ENCODE measurements around the gene DOP1A. TPM values are rescaled to one million over a fixed set of nuclear protein-coding genes. Genes with fewer than 3 reads are reported as not detected.

Gene DOP1A
- total RNA-seq, 2 experiments from 2014 or later, result 6.6 to 7.7 TPM

- H3K4me3 Mint-ChIP-seq, result no peak overlapping the region
- DNase-seq, result no peak
- TF ChIP-seq, protein P1, sequence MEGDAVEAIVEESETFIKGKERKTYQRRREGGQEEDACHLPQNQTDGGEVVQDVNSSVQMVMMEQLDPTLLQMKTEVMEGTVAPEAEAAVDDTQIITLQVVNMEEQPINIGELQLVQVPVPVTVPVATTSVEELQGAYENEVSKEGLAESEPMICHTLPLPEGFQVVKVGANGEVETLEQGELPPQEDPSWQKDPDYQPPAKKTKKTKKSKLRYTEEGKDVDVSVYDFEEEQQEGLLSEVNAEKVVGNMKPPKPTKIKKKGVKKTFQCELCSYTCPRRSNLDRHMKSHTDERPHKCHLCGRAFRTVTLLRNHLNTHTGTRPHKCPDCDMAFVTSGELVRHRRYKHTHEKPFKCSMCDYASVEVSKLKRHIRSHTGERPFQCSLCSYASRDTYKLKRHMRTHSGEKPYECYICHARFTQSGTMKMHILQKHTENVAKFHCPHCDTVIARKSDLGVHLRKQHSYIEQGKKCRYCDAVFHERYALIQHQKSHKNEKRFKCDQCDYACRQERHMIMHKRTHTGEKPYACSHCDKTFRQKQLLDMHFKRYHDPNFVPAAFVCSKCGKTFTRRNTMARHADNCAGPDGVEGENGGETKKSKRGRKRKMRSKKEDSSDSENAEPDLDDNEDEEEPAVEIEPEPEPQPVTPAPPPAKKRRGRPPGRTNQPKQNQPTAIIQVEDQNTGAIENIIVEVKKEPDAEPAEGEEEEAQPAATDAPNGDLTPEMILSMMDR (IDR thresholded peaks at IDR 0.05), result no peak
- H3K36me3 Mint-ChIP-seq (ENCODE audit: low read depth), result peaks cover 34% of the 10 kb centered on the region
- CTCF ChIA-PET, result interaction anchor here (1.1 to 8.4 kb wide), 4 partner anchors 13 to 802 kb away, joined by 3 to 86 read pairs (median 20); partner anchors contain the start of genes DOP1A and UBE3D
- H3K27ac Mint-ChIP-seq, result no peak overlapping the region
- H3K9me3 Mint-ChIP-seq, result no peaks in the 10 kb centered on the region
- peaks cover 3% of the 10 kb centered on the region for H3K4me1 Mint-ChIP-seq (ENCODE audit: low read depth)
- no peaks in the 10 kb centered on the region for H3K27me3 Mint-ChIP-seq
- no peak for ATAC-seq
- intact Hi-C loops (cut with micrococcal nuclease), result no loop called here
- POLR2A ChIA-PET, result no interaction called here
These were observed 13.8 kb upstream of the DOP1A start for GRCh38 chr6:83053678-83054077.

DNA sequence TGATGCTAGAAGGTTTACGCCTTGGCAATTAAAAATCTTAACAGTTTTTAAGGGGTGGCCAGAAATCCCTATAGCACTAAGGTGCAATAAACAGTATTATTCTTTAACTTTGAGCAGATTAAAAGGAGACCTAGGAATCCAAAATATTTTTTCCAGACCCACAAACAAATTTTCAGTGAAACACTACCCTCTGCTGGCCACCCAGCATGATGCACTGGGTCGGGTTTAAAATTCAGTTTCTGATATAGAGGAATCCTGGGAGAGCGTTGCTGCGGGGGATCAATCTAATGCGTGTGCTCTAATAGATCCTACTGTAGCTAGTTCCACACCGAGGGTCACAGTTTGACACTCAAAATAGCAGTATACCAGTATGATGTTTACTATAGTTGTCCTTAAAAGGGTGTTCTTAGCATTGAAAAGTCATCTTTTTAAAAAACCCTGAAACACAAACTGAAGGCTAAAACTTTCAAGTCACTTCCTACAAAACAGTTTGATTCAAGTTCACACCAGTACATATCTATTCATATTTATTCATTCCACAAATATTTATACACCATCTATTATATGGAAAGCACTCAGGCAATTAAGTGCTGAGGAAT lies 12.0 kb upstream of the DOP1A start:
- intact Hi-C loops (cut with micrococcal nuclease), result loop anchor here (5.0 kb wide), 1 partner anchor 803 kb away; no protein-coding TSS in a partner anchor
- DNase-seq (peak; percentile 46), ATAC-seq (peak; percentile 56)
- Mint-ChIP-seq H3K9me3 (no peaks in the 10 kb centered on the region), H3K27me3 (no peaks in the 10 kb centered on the region), H3K27ac (no peak overlapping the region), H3K4me3 (no peak overlapping the region), H3K4me1 (ENCODE audit: low read depth) (peaks cover 3% of the 10 kb centered on the region), H3K36me3 (ENCODE audit: low read depth) (peaks cover 35% of the 10 kb centered on the region)
- ChIA-PET POLR2A (no interaction called here), CTCF (interaction anchor here (1.0 to 8.4 kb wide), 3 partner anchors 11 to 784 kb away, joined by 3 to 86 read pairs (median 35); partner anchors contain the start of genes DOP1A and UBE3D)
- TF ChIP-seq, protein P1 (IDR thresholded peaks at IDR 0.05), result peak; percentile 84

DNA sequence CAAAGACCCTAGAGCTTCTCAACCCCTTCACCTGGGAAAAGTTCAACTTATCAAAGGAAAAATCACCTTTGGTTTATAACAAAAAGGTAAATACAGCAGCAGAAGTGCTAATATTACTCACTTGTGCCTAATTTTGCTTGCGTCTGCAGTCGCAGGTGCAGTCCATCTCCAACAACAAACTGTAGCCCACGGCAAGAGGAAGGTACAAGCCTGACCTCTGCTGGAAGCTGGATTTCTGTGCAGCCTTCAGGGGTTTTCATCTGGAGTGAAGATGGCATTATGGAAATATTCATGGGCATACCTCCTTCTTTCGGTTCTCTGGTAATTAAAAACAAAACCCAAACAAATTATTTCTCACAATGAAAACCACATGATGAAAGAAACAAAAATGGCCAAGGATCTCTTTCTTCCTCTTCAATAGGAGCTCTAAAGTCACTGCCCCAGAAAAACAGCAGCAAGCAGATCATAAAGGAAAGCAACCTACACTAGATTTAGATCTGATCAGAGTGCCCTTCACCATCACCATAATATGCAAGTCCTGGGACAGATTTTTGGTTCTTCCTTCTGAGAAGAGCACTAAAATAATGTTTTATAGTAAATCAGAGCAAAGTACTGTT lies 9.7 kb upstream of the DOP1A start:
- Mint-ChIP-seq H3K27ac (no peak overlapping the region), H3K9me3 (no peaks in the 10 kb centered on the region), H3K27me3 (no peaks in the 10 kb centered on the region), H3K4me1 (ENCODE audit: low read depth) (peaks cover 11% of the 10 kb centered on the region), H3K36me3 (ENCODE audit: low read depth) (peaks cover 33% of the 10 kb centered on the region), H3K4me3 (no peak overlapping the region)
- intact Hi-C loops (cut with micrococcal nuclease), result loop anchor here (2.0 to 5.0 kb wide), 2 partner anchors 787 to 806 kb away; no protein-coding TSS in a partner anchor
- ATAC-seq (peak; percentile 45), DNase-seq (peak; percentile 51)
- POLR2A ChIA-PET, result no interaction called here
- CTCF ChIA-PET, result interaction anchor here (0.7 to 8.4 kb wide), 8 partner anchors 9 to 817 kb away, joined by 3 to 86 read pairs (median 6); partner anchors contain the start of genes DOP1A and UBE3D
- TF ChIP-seq, protein P1 (IDR thresholded peaks at IDR 0.05), result peak; percentile 56

DNA sequence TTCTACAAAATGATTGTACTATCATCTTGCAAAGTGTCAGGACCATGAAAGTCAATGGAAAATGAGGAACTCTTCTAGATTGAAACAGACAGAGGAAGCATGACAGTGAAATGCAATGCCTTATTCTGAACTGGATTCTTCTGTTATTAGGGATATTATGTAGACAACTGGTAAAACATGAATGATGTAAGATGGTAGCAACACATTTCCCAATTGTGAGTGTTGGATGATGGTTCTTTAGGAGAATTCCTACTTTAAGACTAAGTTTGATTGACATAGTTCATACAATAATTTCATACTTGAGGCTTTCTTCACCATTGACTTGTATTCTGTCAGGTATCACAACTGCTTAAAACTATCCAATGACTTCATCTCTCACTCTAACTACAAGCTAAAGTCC lies 6.3 kb upstream of the DOP1A start:
- Mint-ChIP-seq H3K27me3 (no peaks in the 10 kb centered on the region), H3K4me1 (ENCODE audit: low read depth) (peaks cover 26% of the 10 kb centered on the region), H3K4me3 (no peak overlapping the region), H3K27ac (no peak overlapping the region), H3K36me3 (ENCODE audit: low read depth) (peaks cover 25% of the 10 kb centered on the region), H3K9me3 (no peaks in the 10 kb centered on the region)
- DNase-seq (no peak), ATAC-seq (no peak)
- ChIA-PET POLR2A (no interaction called here), CTCF (no interaction called here)
- intact Hi-C loops (cut with micrococcal nuclease), result no loop called here
- TF ChIP-seq, protein P1 (IDR thresholded peaks at IDR 0.05), result no peak

DNA sequence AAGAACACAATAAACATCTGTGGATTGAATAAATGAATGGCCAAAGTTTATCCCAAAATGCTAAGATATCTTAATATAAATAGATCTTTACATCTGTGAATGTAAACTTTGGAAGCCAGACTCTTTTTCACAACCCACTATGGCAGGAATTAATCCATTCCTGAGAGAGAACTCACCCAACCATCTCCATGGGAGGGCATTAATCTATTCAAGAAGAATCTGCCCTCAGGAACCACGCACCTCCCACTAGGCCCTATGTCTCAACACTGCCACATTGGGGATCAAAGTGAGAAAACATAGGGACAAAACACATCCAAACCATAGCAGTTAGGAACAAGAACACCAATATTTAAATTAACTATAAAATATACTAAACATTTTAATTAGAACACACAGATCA lies 5.2 kb upstream of the DOP1A start:
- intact Hi-C loops (cut with micrococcal nuclease), result no loop called here
- CTCF ChIA-PET, result interaction anchor here (1.2 to 1.5 kb wide), 2 partner anchors 154 to 792 kb away, joined by 3 to 4 read pairs; no protein-coding TSS in a partner anchor

More for the DNA sequence above, 5.2 kb upstream of the DOP1A start:
- ATAC-seq (no peak), DNase-seq (no peak)
- POLR2A ChIA-PET, result no interaction called here
- H3K36me3 Mint-ChIP-seq (ENCODE audit: low read depth), result peaks cover 18% of the 10 kb centered on the region
- peaks cover 27% of the 10 kb centered on the region for H3K4me1 Mint-ChIP-seq (ENCODE audit: low read depth)
- no peak overlapping the region for H3K27ac Mint-ChIP-seq
- no peaks in the 10 kb centered on the region for H3K27me3 Mint-ChIP-seq
- no peaks in the 10 kb centered on the region for H3K9me3 Mint-ChIP-seq
- TF ChIP-seq, protein P1 (IDR thresholded peaks at IDR 0.05), result no peak
- H3K4me3 Mint-ChIP-seq, result no peak overlapping the region
